ENCODE measurements around the gene DNAJB1.

Gene DNAJB1

DNA sequence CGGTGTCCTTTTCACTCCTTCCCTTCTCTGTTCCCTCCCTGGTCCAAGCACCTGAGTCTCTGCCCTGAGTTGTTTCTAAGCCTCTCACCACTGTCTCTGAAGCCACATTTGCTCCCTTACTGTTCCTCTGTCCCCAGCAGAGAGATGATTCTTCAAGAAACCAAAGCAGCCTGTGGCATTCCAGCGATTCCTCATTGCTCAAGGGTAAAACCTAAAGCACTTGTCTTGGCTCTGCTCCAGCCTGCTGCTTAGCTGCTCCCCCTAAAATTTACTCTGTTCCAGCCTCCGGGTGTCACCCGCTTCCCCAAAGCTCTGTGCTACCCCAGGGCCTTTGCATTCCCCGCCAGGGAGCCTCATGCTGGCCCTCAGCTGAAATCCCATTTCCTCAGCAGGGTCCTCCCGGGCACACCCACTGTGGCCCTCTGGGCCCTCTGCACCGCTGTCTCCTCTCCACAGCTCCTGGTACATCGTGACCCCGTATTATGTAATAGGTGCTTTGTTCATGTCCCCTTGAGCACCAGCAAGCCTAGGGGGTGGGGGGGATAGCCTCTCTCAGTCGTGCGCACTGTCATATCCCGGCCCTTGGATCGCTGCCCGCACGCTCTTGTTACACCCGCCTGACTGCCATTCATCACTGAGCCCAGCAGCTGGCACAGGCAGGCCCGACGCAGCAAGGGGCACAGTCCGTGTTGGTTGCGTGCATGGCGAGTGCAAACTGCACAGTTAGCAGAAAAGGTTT is 26.9 kb upstream of the DNAJB1 start:
- TF ChIP-seq, protein P1, sequence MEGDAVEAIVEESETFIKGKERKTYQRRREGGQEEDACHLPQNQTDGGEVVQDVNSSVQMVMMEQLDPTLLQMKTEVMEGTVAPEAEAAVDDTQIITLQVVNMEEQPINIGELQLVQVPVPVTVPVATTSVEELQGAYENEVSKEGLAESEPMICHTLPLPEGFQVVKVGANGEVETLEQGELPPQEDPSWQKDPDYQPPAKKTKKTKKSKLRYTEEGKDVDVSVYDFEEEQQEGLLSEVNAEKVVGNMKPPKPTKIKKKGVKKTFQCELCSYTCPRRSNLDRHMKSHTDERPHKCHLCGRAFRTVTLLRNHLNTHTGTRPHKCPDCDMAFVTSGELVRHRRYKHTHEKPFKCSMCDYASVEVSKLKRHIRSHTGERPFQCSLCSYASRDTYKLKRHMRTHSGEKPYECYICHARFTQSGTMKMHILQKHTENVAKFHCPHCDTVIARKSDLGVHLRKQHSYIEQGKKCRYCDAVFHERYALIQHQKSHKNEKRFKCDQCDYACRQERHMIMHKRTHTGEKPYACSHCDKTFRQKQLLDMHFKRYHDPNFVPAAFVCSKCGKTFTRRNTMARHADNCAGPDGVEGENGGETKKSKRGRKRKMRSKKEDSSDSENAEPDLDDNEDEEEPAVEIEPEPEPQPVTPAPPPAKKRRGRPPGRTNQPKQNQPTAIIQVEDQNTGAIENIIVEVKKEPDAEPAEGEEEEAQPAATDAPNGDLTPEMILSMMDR (IDR thresholded peaks at IDR 0.05), result no peak

DNA sequence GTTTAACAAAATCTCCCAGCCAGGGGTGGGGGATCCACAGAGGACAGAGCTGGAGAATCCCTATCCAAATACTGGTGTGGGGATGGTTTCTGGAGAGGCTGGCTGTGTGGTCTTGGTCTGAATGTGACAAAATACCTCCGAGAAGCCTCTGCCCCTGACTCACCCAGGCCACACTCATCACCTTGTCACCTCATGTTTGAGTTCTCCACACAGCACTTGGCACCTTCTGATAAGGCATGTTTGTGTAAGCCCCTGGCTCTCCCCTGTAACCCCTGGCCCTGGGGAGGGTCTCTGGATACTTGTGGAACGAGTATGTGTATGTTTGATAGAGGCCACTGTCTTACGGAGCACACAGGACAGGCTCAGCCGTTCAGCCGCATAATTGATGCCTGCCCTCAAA is 25.9 kb upstream of the DNAJB1 start:
- TF ChIP-seq, protein P1 (IDR thresholded peaks at IDR 0.05), result no peak

DNA sequence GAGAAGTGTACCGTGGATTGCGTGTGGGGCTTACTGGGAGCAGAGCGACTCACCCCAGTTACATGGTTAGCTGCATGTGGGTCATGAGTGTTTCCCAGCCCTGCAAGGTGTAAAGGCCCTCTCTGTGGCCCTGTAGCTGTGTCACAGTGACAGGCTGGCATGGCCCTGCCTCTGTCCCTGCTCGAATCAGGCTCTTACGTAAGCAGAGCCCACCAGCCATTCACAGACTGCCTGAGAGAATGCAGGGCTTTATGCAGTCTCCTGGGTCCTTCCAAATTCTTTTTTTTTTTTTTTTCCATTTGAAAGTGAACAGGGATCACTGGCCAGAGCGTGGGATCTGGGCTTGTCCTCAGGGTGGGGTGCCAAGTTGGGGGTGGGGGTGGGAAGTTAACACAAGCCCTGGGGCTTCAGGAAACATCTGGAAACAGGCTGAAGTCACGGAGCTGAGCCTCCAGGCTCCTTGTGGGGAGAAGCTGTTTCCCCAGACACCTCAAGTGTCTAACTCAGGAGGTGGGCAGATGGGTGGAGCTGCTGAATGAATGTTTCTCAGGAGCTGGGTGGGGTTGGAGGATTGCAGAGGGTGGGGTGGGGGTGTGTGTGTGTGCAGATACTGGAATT is 24.6 kb upstream of the DNAJB1 start:
- TF ChIP-seq, protein P1 (IDR thresholded peaks at IDR 0.05), result no peak

DNA sequence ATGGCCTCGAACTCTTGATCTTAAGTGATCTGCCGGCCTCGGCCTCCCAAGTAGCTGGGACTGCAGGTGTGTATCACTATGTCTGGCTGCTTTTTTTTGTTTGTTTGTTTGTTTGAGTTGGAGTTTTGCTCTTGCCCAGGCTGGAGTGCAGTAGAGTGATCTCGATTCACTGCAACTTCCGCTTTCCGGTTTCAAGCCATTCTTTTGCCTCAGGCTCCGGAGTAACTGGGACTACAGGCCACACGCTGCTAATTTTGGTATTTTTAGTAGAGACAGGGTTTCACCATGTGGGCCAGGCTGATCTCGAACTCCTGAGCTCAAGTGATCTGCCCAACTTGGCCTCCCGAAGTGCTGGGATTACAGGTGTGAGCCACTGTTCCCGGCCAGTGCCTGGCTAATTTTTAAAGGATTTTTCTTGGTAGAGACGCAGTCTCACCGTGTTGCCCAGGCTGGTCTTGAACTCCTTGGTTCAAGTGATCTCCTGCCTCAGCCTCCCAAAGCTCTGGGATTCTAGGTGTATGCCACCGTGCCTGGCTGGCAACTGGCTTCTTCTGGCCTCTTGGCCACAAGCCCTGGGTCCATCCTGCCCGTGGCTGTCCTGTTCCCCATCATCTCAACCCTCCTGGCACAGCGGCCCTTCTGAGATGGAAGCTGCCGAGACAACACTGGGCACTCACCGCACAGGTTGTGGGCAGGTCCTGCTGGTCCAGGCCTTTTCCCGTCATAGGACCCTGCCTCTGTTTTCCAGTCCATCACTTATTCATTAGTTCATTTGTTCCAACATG is 22.7 kb upstream of the DNAJB1 start:
- TF ChIP-seq, protein P1 (IDR thresholded peaks at IDR 0.05), result no peak

DNA sequence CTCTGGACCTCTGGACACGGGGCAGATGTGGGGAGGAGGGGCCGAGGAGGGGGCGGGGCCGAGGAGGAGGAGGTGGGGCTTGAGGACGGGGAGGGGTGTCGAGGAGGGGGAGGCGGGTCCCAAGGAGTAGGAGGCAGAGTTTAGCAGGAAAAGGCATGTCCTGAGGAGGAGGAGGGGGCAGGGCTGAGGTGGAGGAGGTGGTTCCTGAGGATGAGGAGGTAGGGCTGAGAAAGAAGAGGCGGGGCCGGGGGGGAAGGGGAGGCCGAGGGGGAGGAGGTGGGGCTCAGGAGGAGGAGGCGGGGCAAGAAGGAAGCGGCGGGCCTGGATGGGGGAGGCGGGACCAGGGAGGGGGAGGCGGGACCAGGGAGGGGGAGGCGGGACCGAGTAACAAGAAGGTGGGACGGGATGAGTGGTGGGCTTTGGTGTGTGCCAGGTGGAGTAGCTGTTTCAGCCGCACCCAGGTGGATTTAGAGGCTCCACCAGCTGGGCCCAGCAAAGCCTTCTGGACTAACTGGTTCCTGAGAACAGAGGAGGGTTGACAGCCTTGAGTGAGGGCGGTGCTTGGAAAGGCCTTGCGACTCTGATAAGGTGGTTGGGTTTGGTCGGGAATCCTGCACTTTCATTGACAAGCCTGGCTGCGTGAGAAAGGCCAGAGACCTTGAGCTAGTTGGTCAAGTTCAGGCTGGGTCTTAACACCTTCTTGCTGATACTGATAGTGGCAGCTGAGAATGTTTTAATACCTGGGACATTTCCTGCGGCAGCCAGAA is 18.9 kb upstream of the DNAJB1 start:
- TF ChIP-seq, protein P1 (IDR thresholded peaks at IDR 0.05), result no peak

DNA sequence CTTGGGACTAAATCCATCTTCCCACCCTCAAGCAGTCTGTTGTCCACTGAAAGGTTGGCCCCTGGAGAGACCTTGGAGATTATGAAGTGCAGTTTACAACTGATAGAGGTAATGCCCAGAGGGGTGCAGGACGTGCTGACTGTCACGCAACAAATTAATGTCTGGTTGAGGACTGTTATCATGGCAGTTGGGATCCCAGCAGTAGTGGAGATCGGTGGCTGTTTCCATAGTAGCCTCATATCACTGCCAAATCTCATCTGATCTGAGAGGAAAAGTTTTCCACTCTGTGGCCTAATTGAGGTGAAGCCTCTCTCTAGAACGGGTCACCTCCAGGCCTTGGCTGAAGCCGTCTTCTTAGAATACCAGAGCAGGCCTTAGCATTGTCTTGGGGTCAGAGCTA is 15.3 kb upstream of the DNAJB1 start:
- TF ChIP-seq, protein P1 (IDR thresholded peaks at IDR 0.05), result no peak

DNA sequence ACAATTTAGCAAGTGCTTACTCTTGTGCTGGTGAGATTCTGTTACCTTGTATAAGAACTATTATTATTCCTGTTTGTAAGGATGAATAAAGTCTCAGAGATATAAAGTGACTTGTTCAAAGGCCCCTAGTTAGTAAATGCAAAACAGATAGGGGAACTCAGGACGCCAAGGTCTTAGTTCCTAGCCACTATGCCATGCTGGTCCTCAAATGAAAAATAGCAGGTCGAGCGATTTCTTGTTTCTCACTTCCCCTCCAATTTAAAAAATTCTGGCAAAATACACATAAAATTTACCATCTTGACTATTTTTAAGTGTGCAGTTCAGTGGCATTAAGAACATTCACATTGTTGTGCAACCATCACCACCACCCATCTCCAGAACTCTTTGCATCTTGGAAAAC is 12.3 kb upstream of the DNAJB1 start:
- TF ChIP-seq, protein P1 (IDR thresholded peaks at IDR 0.05), result no peak
